PC-9 (cell line): ENCODE measurements around the gene DUSP9. TPM values are rescaled to one million over a fixed set of nuclear protein-coding genes. Genes with fewer than 3 reads are reported as not detected.

Source experiments
- BruUV-seq: library from RNA; stranded (reverse); fragments of 400-500 nt; replicated peaks from 2 replicates; lab custom pipeline; 2021; lab: Mats Ljungman, UMichigan
- CTCF ChIA-PET: fragments of 300-600 bp; sonication (Branson Sonifier 250); formaldehyde crosslinking; loops from one replicate; lab custom pipeline; 2022; ENCODE audit warnings: antibody characterized with exemption; lab: Charles Lee
- POLR2A ChIA-PET: fragments of 300-600 bp; sonication (Branson Sonifier 250); formaldehyde crosslinking; loops from one replicate; lab custom pipeline; 2022; ENCODE audit warnings: antibody characterized with exemption; ENCODE audit not compliant: unreplicated experiment; lab: Charles Lee
- DNase-seq, 2 experiments: peaks; one replicate each; pipeline versions ENCODE4 v3.0.0 to v3.0.0-alpha.2; 2015 to 2022; ENCODE audit warnings: mixed read lengths in 1 of 2
- H2AFZ ChIP-seq: fragments of 200-600 bp; sonication (generic); 2 replicates; pipeline ENCODE4 v1.8.1; 2017; ENCODE audit warnings: antibody characterized with exemption
- H3F3A ChIP-seq: fragments of 200-600 bp; sonication (generic); 2 replicates; pipeline ENCODE4 v1.8.1; 2017; ENCODE audit warnings: antibody characterized with exemption, mild to moderate bottlenecking, low read depth; ENCODE audit not compliant: insufficient read depth
- H3K27ac ChIP-seq: fragments of 200-600 bp; sonication (generic); 2 replicates; pipeline ENCODE4 v1.6.1; 2016; ENCODE audit warnings: mixed run types
- H3K27me3 ChIP-seq: fragments of 200-600 bp; sonication (generic); 2 replicates; pipeline ENCODE4 v1.6.1; 2016; ENCODE audit warnings: low read depth, mixed run types; ENCODE audit not compliant: insufficient read depth
- H3K36me3 ChIP-seq: fragments of 200-600 bp; sonication (generic); 2 replicates; pipeline ENCODE4 v1.6.1; 2016; ENCODE audit warnings: low read depth, mixed run types
- H3K4me1 ChIP-seq: fragments of 200-600 bp; sonication (generic); replicated peaks from 2 replicates; pipeline ENCODE4 v1.6.1; 2016; ENCODE audit warnings: mixed run types; ENCODE audit not compliant: insufficient read depth
- H3K4me2 ChIP-seq: fragments of 200-600 bp; sonication (generic); 2 replicates; pipeline ENCODE4 v1.6.1; 2017; ENCODE audit warnings: mixed run types
- H3K4me3 ChIP-seq: fragments of 200-600 bp; sonication (generic); 2 replicates; pipeline ENCODE4 v1.6.1; 2016; ENCODE audit warnings: mixed run types
- H3K79me2 ChIP-seq: fragments of 200-600 bp; sonication (generic); 2 replicates; pipeline ENCODE4 v1.6.1; 2017; ENCODE audit warnings: low read depth, mixed run types
- H3K9me2 ChIP-seq: fragments of 200-600 bp; sonication (generic); 2 replicates; pipeline ENCODE4 v1.8.1; 2017; ENCODE audit warnings: mild to moderate bottlenecking; ENCODE audit not compliant: insufficient read depth
- H3K9me3 ChIP-seq: fragments of 200-600 bp; sonication (generic); 2 replicates; pipeline ENCODE4 v1.8.1; 2016; ENCODE audit warnings: low read depth; ENCODE audit not compliant: insufficient read depth
- H4K20me1 ChIP-seq: fragments of 200-600 bp; sonication (generic); 2 replicates; pipeline ENCODE4 v1.8.1; 2017; ENCODE audit not compliant: insufficient read depth
- EZH2 ChIP-seq: fragments of 200-600 bp; sonication (generic); IDR thresholded peaks from 2 replicates; pipeline ENCODE4 v1.8.0; 2017; ENCODE audit warnings: antibody characterized with exemption, low read depth
- intact Hi-C: fragments of 100-400 bp; cut with micrococcal nuclease; formaldehyde crosslinking; loops from one replicate; pipeline ENCODE4 v1.10.0; 2022; ENCODE audit not compliant: unreplicated experiment
- total RNA-seq: library from RNA; stranded (reverse); gene quantifications from 2 replicates; pipeline ENCODE4 v1.2.3, GENCODE V29; 2021
- TF ChIP-seq, protein P1 (sequence below): fragments of 200-600 bp; sonication (generic); conservative IDR thresholded peaks from 2 replicates; pipeline ENCODE4 v1.6.1; 2017; ENCODE audit warnings: mixed run types, antibody characterized with exemption, mild to moderate bottlenecking, moderate library complexity

The DUSP9 gene
- total RNA-seq, 1 experiment from 2014 or later = 1.3 TPM

DNA sequence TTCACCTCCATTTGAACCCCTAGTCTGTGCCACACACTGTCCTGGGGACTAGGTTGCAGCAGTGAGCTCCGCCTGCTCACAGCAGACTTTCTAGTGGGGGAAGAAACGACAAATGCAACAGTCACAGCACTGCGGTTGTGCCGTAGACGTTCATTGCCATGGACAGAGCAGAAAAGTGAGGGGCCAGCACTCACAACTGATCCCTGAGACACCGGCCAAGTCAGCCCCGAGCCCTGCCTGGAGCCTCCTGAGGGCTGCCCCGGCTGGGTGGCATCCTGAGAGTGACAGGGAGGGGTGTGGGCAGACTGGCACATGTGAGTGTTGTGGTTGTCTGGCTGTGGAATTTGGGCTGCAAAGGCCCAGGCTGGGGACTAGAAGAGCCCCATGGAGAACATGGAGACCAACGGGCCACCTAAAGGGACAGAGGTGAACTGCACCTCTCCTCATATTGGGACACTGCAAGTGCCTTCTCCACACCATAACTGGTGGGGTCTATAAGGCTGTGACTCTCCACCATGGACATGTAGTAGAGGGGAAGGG is 4.6 kb downstream of the DUSP9 start:
- Histone ChIP-seq H3K4me3 (no peak overlapping the region), H3K9me2 (no peaks in the 10 kb centered on the region), H3K4me2 (no peak overlapping the region), H3K4me1 (no peaks in the 10 kb centered on the region), H3K9me3 (no peaks in the 10 kb centered on the region), H2AFZ (no peak overlapping the region), H3K36me3 (no peaks in the 10 kb centered on the region), H3K27me3 (no peaks in the 10 kb centered on the region), H3F3A (no peaks in the 10 kb centered on the region), H3K27ac (no peak overlapping the region), H3K79me2 (no peaks in the 10 kb centered on the region), H4K20me1 (no peaks in the 10 kb centered on the region)
- no peak for TF ChIP-seq EZH2
- TF ChIP-seq, protein P1, sequence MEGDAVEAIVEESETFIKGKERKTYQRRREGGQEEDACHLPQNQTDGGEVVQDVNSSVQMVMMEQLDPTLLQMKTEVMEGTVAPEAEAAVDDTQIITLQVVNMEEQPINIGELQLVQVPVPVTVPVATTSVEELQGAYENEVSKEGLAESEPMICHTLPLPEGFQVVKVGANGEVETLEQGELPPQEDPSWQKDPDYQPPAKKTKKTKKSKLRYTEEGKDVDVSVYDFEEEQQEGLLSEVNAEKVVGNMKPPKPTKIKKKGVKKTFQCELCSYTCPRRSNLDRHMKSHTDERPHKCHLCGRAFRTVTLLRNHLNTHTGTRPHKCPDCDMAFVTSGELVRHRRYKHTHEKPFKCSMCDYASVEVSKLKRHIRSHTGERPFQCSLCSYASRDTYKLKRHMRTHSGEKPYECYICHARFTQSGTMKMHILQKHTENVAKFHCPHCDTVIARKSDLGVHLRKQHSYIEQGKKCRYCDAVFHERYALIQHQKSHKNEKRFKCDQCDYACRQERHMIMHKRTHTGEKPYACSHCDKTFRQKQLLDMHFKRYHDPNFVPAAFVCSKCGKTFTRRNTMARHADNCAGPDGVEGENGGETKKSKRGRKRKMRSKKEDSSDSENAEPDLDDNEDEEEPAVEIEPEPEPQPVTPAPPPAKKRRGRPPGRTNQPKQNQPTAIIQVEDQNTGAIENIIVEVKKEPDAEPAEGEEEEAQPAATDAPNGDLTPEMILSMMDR = peak; percentile 59
- intact Hi-C loops = no loop called here
- no peak for DNase-seq
- BruUV-seq = no TSS peak
- CTCF ChIA-PET = interaction anchor here (0.6 to 1.1 kb wide), 3 partner anchors 9 to 97 kb away, joined by 3 to 7 read pairs (median 3); no protein-coding TSS in a partner anchor
- POLR2A ChIA-PET = no interaction called here

DNA sequence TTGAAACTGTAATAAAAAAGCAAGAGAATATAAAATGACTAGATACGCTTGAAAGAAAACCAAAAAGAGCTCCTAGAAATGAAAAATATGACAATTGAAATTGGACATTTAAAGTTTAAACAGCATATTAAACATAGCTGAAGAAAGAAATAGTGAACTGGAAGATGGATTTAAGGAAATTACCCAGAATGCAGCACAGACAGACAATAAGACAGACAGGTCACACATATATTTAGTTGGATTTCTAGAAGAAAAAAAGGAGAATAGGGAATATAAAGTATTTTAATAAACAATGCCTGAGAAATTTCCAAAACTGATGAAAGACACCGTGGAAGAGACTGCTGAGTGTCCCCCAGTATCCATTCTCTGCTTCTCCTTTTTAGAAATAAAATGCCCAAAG is 6.6 kb downstream of the DUSP9 start:
- CTCF ChIA-PET = interaction anchor here (0.6 kb wide), 1 partner anchor 16 kb away, joined by 5 read pairs; no protein-coding TSS in a partner anchor
- no peaks in the 10 kb centered on the region for H4K20me1 ChIP-seq
- intact Hi-C loops = no loop called here
- no peak overlapping the region for H3K27ac ChIP-seq
- H3K36me3 ChIP-seq = no peaks in the 10 kb centered on the region
- H3K4me3 ChIP-seq = no peak overlapping the region
- no peaks in the 10 kb centered on the region for H3K27me3 ChIP-seq
- no peak for DNase-seq
- no peaks in the 10 kb centered on the region for H3K9me3 ChIP-seq
- H3K9me2 ChIP-seq = no peaks in the 10 kb centered on the region
- no peaks in the 10 kb centered on the region for H3F3A ChIP-seq
- BruUV-seq = no TSS peak
- H3K4me2 ChIP-seq = no peak overlapping the region
- POLR2A ChIA-PET = interaction anchor here (0.6 kb wide), 1 partner anchor 13 kb away, joined by 5 read pairs; no protein-coding TSS in a partner anchor
- no peak overlapping the region for H2AFZ ChIP-seq
- H3K4me1 ChIP-seq = no peaks in the 10 kb centered on the region
- TF ChIP-seq, protein P1 = no peak
- TF ChIP-seq EZH2 = no peak
- H3K79me2 ChIP-seq = no peaks in the 10 kb centered on the region

- H3F3A ChIP-seq = no peaks in the 10 kb centered on the region
These were observed 10.2 kb downstream of the DUSP9 start for GRCh38 chrX:153657161-153657560.

More at GRCh38 chrX:153657161-153657560, 10.2 kb downstream of the DUSP9 start:
- Histone ChIP-seq H3K4me2 (no peak overlapping the region), H2AFZ (no peak overlapping the region), H3K9me3 (no peaks in the 10 kb centered on the region), H3K27me3 (0 out of 2 replicates have a peak, but pooled peaks cover 4% of the 10 kb centered on the region), H3K79me2 (no peaks in the 10 kb centered on the region), H3K9me2 (no peaks in the 10 kb centered on the region), H4K20me1 (no peaks in the 10 kb centered on the region), H3K4me1 (no peaks in the 10 kb centered on the region), H3K36me3 (no peaks in the 10 kb centered on the region), H3K4me3 (no peak overlapping the region), H3K27ac (no peak overlapping the region)
- BruUV-seq = no TSS peak
- TF ChIP-seq, protein P1 = no peak
- no peak for TF ChIP-seq EZH2
- ChIA-PET POLR2A (no interaction called here), CTCF (interaction anchor here (0.6 to 1.2 kb wide), 2 partner anchors 10 to 30 kb away, joined by 3 to 4 read pairs; partner anchors contain the start of gene SLC6A8)
- DNase-seq = no peak
- intact Hi-C loops = no loop called here
